Panc1 (cell line): ENCODE data around the gene HDLBP.

Experiments
- CTCF ChIP-seq: fragments of 450-650 bp; IDR thresholded peaks from 2 replicates; pipeline ENCODE4 v1.5.1; 2017; ENCODE audit warnings: mild to moderate bottlenecking
- POLR2AphosphoS5 ChIP-seq: IDR thresholded peaks from 2 replicates; pipeline ENCODE4 v1.6.1; 2012; ENCODE audit warnings: mild to moderate bottlenecking, low read depth, low read length, moderate library complexity

DNA sequence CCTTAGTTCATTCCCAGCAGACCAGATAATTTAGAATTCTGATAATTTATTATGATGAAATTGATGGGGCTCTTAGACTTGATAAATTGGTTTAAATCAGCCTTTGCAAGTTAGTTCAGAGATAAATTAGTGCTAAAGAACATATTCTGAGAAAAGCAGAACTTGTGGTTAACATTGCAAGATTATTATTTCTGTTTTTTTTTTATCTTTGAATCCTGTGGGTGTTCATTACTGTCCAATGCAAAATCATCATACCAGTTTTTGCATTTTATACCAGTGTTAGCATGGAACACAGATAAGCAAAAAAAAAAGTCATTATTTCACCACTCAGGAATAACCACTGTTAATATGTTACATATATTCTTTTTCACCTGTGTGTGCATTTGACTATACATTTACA, 9.3 kb upstream of the HDLBP start:
- TF ChIP-seq CTCF, result no peak
- TF ChIP-seq POLR2AphosphoS5, result no peak
